OCI-LY7 (cell line): ENCODE data around the gene RBM6. TPM values are rescaled to one million over a fixed set of nuclear protein-coding genes. Genes with fewer than 3 reads are reported as not detected.

Source experiments
- BruUV-seq: library from RNA; stranded (reverse); fragments of 400-500 nt; replicated peaks from 2 replicates; lab custom pipeline; 2021; lab: Mats Ljungman, UMichigan
- CTCF ChIA-PET: fragments of 300-600 bp; sonication (Branson Sonifier 250); formaldehyde crosslinking; loops from one replicate; lab custom pipeline; 2022; ENCODE audit warnings: antibody characterized with exemption; ENCODE audit not compliant: unreplicated experiment; lab: Charles Lee
- POLR2A ChIA-PET: fragments of 300-600 bp; sonication (Branson Sonifier 250); formaldehyde crosslinking; loops from one replicate; lab custom pipeline; 2022; ENCODE audit warnings: antibody characterized with exemption; lab: Charles Lee
- DNase-seq: peaks from one replicate; pipeline ENCODE4 v3.0.0-alpha.2; 2015; ENCODE audit warnings: low spot score
- H2AFZ ChIP-seq: fragments of 200-600 bp; sonication (generic), shearing (Covaris generic); 2 replicates; pipeline ENCODE4 v1.6.1; 2014; ENCODE audit warnings: mild to moderate bottlenecking, antibody characterized with exemption, low read length, moderate library complexity
- H3K27ac ChIP-seq: fragments of 200-600 bp; sonication (generic); 2 replicates; pipeline ENCODE4 v1.5.1; 2014; ENCODE audit warnings: mixed run types, low read depth, mild to moderate bottlenecking, moderate library complexity, low read length, inconsistent platforms; ENCODE audit not compliant: poor library complexity, severe bottlenecking
- H3K36me3 ChIP-seq: fragments of 200-600 bp; sonication (generic); 2 replicates; pipeline ENCODE4 v1.6.1; 2014; ENCODE audit warnings: mild to moderate bottlenecking, antibody characterized with exemption, low read length, moderate library complexity, mixed read lengths; ENCODE audit not compliant: insufficient read depth
- H3K4me1 ChIP-seq: fragments of 200-600 bp; sonication (generic); 2 replicates; pipeline ENCODE4 v1.5.1; 2014; ENCODE audit warnings: mild to moderate bottlenecking, low read length; ENCODE audit not compliant: insufficient read depth, poor library complexity, severe bottlenecking
- H3K4me2 ChIP-seq: fragments of 200-600 bp; sonication (generic); 2 replicates; pipeline ENCODE4 v1.6.1; 2014; ENCODE audit warnings: mild to moderate bottlenecking, low read length
- H3K4me3 ChIP-seq: fragments of 200-600 bp; sonication (generic); 2 replicates; pipeline ENCODE4 v1.5.1; 2014; ENCODE audit warnings: mild to moderate bottlenecking, low read depth, low read length; ENCODE audit not compliant: poor library complexity, severe bottlenecking
- H3K79me2 ChIP-seq: fragments of 200-600 bp; sonication (generic); 2 replicates; pipeline ENCODE4 v1.6.1; 2016; ENCODE audit warnings: low read depth, mild to moderate bottlenecking, low read length, moderate library complexity, mixed read lengths; ENCODE audit not compliant: insufficient read depth
- H3K9me2 ChIP-seq: fragments of 200-600 bp; sonication (generic); 2 replicates; pipeline ENCODE4 v1.6.1; 2016; ENCODE audit warnings: mild to moderate bottlenecking, low read length, mixed read lengths; ENCODE audit not compliant: insufficient read depth
- H3K9me3 ChIP-seq: fragments of 200-600 bp; sonication (generic); 2 replicates; pipeline ENCODE4 v1.6.1; 2014; ENCODE audit warnings: mild to moderate bottlenecking, mixed run types, low read length, mixed read lengths
- H4K20me1 ChIP-seq: fragments of 200-600 bp; sonication (generic); 2 replicates; pipeline ENCODE4 v1.6.1; 2014; ENCODE audit warnings: mild to moderate bottlenecking, antibody characterized with exemption, low read length, moderate library complexity, mixed read lengths; ENCODE audit not compliant: insufficient read depth
- EZH2phosphoT487 ChIP-seq: fragments of 200-600 bp; sonication (generic); IDR thresholded peaks from 2 replicates; pipeline ENCODE4 v1.6.1; 2018; ENCODE audit warnings: low read depth, borderline replicate concordance, mild to moderate bottlenecking, mixed run types, antibody characterized with exemption, low read length, moderate library complexity, mixed read lengths
- intact Hi-C: fragments of 100-400 bp; cut with micrococcal nuclease; formaldehyde crosslinking; loops from one replicate; pipeline ENCODE4 v1.10.0; 2022; ENCODE audit not compliant: unreplicated experiment
- total RNA-seq, 2 experiments: library from RNA; depleted of rRNA in 1 of 2; stranded (reverse); fragments of >200 nt in 1 of 2; shearing (Covaris generic) in 1 of 2; gene quantifications; 2 replicates each; pipeline ENCODE4 v1.2.3, GENCODE V29; 2014 to 2022
- TF ChIP-seq, protein P1 (sequence below): fragments of 200-600 bp; sonication (generic); conservative IDR thresholded peaks from 2 replicates; pipeline ENCODE4 v1.5.1; 2014; ENCODE audit warnings: mild to moderate bottlenecking, antibody characterized with exemption, low read length, moderate library complexity, mixed read lengths

The RBM6 gene
- total RNA-seq, 2 experiments from 2014 or later = 83.7 to 185 TPM

DNA sequence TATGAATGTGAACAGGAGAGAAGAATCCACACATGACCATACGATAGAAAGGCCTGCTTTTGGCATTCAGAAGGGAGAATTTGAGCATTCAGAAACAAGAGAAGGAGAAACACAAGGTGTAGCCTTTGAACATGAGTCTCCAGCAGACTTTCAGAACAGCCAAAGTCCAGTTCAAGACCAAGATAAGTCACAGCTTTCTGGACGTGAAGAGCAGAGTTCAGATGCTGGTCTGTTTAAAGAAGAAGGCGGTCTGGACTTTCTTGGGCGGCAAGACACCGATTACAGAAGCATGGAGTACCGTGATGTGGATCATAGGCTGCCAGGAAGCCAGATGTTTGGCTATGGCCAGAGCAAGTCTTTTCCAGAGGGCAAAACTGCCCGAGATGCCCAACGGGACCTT, 28.4 kb downstream of the RBM6 start:
- H3K4me2 ChIP-seq = no peak overlapping the region
- H3K4me1 ChIP-seq = no peaks in the 10 kb centered on the region
- DNase-seq = no peak
- CTCF ChIA-PET = no interaction called here
- H4K20me1 ChIP-seq = 0 out of 2 replicates have a peak, but pooled peaks cover 5% of the 10 kb centered on the region
- H3K36me3 ChIP-seq = peaks cover 75% of the 10 kb centered on the region
- POLR2A ChIA-PET = interaction anchor here (0.7 kb wide), 1 partner anchor 26 kb away, joined by 4 read pairs; no protein-coding TSS in a partner anchor
- no peak overlapping the region for H3K4me3 ChIP-seq
- no peaks in the 10 kb centered on the region for H3K9me3 ChIP-seq
- intact Hi-C loops = no loop called here
- no peak overlapping the region for H3K27ac ChIP-seq
- no TSS peak for BruUV-seq
- TF ChIP-seq, protein P1, sequence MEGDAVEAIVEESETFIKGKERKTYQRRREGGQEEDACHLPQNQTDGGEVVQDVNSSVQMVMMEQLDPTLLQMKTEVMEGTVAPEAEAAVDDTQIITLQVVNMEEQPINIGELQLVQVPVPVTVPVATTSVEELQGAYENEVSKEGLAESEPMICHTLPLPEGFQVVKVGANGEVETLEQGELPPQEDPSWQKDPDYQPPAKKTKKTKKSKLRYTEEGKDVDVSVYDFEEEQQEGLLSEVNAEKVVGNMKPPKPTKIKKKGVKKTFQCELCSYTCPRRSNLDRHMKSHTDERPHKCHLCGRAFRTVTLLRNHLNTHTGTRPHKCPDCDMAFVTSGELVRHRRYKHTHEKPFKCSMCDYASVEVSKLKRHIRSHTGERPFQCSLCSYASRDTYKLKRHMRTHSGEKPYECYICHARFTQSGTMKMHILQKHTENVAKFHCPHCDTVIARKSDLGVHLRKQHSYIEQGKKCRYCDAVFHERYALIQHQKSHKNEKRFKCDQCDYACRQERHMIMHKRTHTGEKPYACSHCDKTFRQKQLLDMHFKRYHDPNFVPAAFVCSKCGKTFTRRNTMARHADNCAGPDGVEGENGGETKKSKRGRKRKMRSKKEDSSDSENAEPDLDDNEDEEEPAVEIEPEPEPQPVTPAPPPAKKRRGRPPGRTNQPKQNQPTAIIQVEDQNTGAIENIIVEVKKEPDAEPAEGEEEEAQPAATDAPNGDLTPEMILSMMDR = no peak
- no peak for TF ChIP-seq EZH2phosphoT487
- H3K9me2 ChIP-seq = no peaks in the 10 kb centered on the region
- no peak overlapping the region for H2AFZ ChIP-seq
- peaks cover 76% of the 10 kb centered on the region for H3K79me2 ChIP-seq

DNA sequence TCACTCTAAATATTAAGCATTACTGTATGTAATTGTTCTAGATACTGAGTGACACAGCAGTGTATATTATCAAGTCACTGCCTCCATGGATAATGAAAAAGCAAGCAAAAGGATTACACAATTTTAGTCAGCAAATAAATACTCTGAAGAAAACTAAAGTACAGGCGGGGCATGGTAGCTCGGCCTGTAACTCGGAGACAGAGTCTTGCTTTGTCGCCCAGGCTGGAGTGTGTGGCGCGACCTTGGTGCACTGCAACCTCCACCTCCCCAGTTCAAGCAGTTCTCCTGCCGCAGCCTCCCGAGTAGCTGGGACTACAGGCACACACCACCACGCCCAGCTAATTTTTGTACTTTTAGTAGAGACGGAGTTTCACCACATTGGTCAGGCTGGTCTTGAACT, 32.7 kb downstream of the RBM6 start:
- Histone ChIP-seq H3K9me3 (no peaks in the 10 kb centered on the region), H3K4me2 (no peak overlapping the region), H2AFZ (no peak overlapping the region), H4K20me1 (no peaks in the 10 kb centered on the region), H3K9me2 (no peaks in the 10 kb centered on the region), H3K27ac (no peak overlapping the region), H3K79me2 (peaks cover 49% of the 10 kb centered on the region; the same call in 1 of the 2 replicates), H3K36me3 (peaks cover 78% of the 10 kb centered on the region), H3K4me3 (no peak overlapping the region), H3K4me1 (no peaks in the 10 kb centered on the region)
- intact Hi-C loops = no loop called here
- CTCF ChIA-PET = no interaction called here
- no TSS peak for BruUV-seq
- TF ChIP-seq, protein P1 = no peak
- no peak for TF ChIP-seq EZH2phosphoT487
- no peak for DNase-seq
- POLR2A ChIA-PET = interaction anchor here (0.6 kb wide), 2 partner anchors 23 to 166 kb away, joined by 3 to 5 read pairs; no protein-coding TSS in a partner anchor

DNA sequence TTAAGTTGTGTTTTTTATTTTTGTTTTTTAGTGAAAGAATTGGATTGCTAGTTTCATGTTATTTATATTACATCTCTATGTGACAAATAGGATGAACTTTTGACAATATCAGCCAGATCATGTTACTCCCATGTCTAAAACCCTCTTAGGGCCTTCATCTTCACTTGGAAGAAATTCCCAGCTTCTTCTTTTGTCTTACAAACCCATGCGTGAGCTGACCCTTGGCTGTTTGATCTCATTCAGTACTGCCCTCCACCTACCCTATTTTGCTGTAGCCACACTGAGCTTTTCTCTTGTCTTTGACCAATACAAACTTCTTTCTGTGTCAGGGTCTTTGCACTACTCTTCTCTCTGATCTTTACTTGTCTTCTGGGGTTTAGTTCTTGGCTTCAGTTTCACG, 37.0 kb downstream of the RBM6 start:
- TSS peak; percentile 30 for BruUV-seq
- intact Hi-C loops = no loop called here
- TF ChIP-seq, protein P1 = no peak
- no peak for TF ChIP-seq EZH2phosphoT487
- Histone ChIP-seq H2AFZ (no peak overlapping the region), H3K27ac (no peak overlapping the region), H3K9me2 (no peaks in the 10 kb centered on the region), H3K4me2 (no peak overlapping the region), H3K9me3 (no peaks in the 10 kb centered on the region), H3K79me2 (peaks cover 32% of the 10 kb centered on the region; the same call in 1 of the 2 replicates), H3K4me1 (no peaks in the 10 kb centered on the region), H4K20me1 (no peaks in the 10 kb centered on the region), H3K4me3 (no peak overlapping the region), H3K36me3 (peaks cover 90% of the 10 kb centered on the region)
- ChIA-PET POLR2A (interaction anchor here (1.6 kb wide), 1 partner anchor 37 kb away, joined by 4 read pairs; the partner anchor contains the start of gene RBM6), CTCF (no interaction called here)
- no peak for DNase-seq
